ENCODE data around the gene BMPR1A.

The BMPR1A gene

DNA sequence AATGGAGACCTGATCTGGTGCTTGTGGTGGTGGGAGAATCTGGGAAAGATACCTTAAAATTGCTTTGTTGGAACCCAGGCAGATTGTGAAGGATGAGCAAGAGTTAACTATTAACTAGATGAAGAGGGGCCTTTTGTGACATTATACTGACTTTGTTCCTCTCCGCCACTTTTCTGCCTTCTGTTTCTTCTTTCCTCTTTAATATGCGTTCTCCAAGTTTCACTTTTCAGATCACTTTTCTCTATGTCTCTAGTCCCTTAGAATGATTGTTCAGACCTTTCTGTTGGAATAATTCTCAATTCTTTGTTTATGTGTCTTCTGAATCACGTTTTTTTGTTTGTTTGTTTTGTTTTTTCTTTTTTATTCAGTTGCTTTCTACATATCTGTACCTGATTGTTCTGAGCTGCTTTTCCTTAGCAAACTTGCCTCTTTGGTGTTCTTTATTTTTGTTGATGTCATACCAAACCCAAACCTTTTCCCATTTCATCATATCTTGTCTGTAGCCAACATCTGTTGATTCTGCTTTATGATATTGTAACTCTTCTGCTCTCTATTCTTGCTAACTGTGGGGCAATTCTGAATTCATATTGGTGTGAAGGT lies 2.8 kb downstream of the BMPR1A start:
- DNase-seq (ENCODE audit: low read depth in 3 of 3, low spot score in 1 of 3), result no peak

GRCh38 chr10:86763404-86763803 lies 7.0 kb downstream of the BMPR1A start:
- no peak for DNase-seq (ENCODE audit: low read depth in 3 of 3, low spot score in 1 of 3)

GRCh38 chr10:86765548-86765947 lies 9.1 kb downstream of the BMPR1A start:
- DNase-seq (ENCODE audit: low read depth in 3 of 3, low spot score in 1 of 3), result no peak

GRCh38 chr10:86768412-86769062 lies 12.1 kb downstream of the BMPR1A start:
- no peak for DNase-seq (ENCODE audit: low read depth in 3 of 3, low spot score in 1 of 3)

- no peak for DNase-seq (ENCODE audit: low read depth in 3 of 3, low spot score in 1 of 3)
Measured at GRCh38 chr10:86769991-86770390, 13.6 kb downstream of the BMPR1A start.

- DNase-seq (ENCODE audit: low read depth in 3 of 3, low spot score in 1 of 3), result no peak
Measured at GRCh38 chr10:86770412-86770960, 14.1 kb downstream of the BMPR1A start.

DNA sequence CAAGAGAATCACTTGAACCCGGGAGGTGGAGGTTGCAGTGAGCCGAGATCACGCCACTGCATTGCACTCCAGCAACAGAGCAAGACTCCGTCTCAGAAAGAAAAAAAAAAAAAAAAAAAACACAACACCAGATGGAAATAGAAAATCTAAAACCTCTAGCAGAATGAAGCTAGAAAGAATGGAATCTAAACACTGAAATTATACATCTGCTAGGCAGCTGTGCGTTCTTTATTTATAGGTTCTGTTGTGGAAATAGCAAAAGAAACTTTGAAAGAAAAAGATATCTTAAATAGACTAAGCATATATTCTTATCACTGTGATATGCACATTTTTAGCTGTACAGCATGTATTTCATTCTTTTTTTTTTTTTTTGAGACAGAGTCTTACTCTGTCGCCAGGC lies 17.1 kb downstream of the BMPR1A start:
- no peak for DNase-seq (ENCODE audit: low read depth in 3 of 3, low spot score in 1 of 3)

DNA sequence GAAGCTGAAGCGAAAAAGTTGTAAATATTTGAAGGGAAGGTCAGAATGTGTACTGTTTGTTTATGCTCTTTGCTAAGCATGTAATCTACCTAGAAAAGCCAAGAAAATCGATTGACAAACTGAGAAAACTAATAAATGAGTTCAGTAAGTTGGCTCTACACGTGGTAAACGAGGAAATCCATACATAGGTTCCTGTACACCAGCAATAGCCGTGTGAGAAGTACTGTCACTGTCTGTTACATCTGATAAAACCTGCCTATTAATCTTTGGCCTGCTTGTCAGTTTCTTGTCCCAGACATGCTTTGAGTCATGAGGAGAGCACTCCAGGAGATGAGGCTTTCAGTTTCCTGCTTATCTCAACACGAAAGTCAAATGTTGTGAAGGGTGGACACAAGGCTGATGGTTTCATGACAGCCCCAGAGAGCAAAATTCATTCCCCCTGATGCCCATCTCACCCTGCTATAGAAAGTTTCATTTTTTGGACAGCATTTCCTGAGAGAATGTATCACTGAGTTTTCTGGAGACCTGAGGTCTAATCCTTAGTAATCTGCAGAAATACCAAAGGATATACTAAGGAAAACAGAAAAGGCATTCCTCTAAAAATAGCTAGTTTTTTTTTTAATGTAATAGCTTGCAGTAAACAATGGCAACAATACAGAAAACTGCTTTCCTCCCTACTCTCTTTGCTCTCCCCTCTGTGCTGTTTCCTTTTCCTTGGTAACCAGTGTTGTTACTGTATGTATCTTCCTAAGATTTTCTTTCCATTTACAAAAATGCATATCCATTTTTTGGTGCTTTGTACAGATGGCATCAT lies 18.8 kb downstream of the BMPR1A start:
- no peak for DNase-seq (ENCODE audit: low read depth in 3 of 3, low spot score in 1 of 3)

DNA sequence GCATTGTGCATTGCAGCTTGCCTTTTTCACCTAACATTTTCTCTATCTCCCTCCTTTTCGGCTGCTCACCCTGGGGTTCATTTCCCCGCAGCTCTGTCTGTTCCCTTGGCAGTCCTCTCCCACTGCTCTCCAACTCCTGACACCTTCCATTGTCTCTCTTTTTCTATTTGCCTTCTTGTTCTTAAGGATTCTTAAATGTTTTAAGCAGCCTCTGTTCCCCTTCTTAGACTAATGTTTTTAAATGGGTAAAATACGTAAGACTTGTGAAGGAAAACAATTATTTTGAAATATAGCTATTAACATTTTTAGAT lies 19.4 kb downstream of the BMPR1A start:
- DNase-seq (ENCODE audit: low read depth in 3 of 3, low spot score in 1 of 3), result no peak

DNA sequence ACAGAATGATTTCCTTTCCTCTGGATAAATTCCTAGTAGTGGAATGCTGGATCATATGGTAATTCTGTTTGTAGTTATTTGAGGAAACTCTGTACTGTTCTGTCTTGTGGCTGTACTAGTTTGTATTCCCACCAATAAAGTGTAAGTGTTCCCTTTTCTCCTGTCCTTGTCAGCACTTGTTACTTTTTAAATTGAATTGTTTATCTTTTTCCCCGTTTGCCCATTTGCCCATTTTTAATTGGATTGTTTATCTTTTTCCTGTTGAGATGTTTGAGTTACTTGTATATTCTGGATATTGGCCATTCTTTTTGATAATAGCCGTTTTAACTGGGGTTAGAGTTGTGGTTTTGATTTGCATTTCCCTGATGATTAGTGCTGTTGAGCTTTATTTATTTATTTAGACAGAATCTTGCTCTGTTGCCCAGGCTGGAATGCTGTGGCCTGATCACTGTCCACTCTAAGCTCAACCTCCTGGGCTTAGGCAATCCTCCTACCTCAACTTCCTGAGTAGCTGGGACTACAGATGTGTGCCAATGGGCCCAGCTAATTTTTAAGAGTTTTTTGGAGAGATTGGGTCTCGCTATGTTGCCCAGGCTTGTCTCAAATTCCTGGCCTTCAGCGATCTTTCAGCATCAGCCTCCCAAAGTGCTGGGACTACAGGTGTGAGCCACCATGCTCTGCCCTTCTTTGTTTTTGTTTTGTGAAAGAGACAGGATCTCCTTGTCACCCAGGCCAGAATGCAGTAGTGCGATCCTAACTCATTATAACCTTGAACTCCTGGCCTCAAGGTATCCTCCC lies 23.0 kb downstream of the BMPR1A start:
- DNase-seq (ENCODE audit: low read depth in 3 of 3, low spot score in 1 of 3), result no peak

DNA sequence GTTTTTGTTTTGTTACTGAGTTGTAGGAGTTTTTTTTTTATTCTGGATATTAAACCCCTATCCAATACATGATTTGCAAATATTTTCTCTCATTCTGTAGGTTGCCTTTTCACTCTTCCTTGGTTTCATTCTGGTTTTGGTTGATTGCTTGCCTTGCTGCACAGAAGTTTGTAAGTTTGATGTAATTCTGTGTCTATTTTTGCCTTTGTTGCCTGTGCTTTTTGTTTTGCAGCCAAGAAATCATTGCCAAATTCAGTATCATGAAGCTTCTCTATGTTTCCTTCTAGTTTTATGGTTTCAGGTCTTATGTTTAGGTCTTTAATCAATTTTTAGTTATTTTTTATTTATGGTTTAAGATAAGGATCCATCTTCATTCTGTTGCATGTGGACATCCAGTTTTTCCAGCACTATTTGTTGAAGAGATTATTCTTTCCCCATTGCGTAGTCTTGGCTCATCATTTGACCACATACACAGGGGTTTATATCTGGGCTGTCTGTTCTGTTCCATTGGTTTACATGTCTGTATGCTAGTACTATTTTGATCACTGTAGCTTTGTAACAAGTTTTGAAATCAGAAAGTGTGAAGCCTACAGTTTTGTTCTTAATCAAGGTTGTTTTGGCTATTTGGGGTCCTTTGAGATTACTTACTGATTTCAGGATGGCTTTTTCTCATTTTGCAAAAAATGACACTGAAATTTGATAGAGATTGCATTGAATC lies 26.4 kb downstream of the BMPR1A start:
- no peak for DNase-seq (ENCODE audit: low read depth in 3 of 3, low spot score in 1 of 3)

DNA sequence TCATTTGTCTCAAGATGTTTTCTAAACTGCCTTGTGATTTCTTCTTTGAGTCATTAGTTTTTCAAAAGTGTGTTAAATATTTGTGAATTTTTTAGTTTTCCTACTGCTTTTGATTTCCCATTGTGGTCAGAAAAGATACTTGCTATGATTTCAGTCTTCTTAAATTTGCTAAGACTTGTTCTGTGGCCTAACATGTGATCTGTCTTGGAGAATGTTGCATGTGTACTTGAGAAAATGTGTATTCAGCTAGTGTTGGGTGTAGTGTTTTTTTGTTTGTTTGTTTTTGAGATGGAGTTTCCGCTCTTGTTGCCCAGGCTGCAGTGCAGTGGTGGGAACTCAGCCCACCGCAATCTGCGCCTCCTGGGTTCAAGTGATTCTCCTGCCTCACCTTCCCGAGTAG lies 28.6 kb downstream of the BMPR1A start:
- no peak for DNase-seq (ENCODE audit: low read depth in 3 of 3, low spot score in 1 of 3)

DNA sequence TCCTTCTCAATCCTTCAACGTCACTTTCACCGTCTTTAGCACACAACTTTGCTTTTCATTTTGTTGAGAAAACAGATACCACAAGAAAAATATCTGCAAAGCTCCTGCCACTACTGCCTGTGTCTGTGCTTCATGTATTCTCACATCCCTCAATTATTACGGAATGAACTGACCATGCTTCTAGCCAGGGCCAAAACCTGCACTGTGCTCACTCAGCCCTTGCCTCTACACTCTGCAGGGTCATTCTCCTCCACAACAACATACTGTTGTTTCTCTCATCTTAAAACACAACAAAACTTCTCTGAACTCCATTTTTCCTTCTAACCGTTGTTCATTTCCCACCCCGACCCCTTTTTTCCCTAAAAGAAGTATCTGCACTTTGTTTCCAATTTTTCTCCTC lies 29.5 kb downstream of the BMPR1A start:
- no peak for DNase-seq (ENCODE audit: low read depth in 3 of 3, low spot score in 1 of 3)

GRCh38 chr10:86786368-86786767 lies 29.9 kb downstream of the BMPR1A start:
- DNase-seq (ENCODE audit: low read depth in 3 of 3, low spot score in 1 of 3), result no peak

- DNase-seq (ENCODE audit: low read depth in 3 of 3, low spot score in 1 of 3), result no peak
Measured at GRCh38 chr10:86790394-86790793, 34.0 kb downstream of the BMPR1A start.

DNA sequence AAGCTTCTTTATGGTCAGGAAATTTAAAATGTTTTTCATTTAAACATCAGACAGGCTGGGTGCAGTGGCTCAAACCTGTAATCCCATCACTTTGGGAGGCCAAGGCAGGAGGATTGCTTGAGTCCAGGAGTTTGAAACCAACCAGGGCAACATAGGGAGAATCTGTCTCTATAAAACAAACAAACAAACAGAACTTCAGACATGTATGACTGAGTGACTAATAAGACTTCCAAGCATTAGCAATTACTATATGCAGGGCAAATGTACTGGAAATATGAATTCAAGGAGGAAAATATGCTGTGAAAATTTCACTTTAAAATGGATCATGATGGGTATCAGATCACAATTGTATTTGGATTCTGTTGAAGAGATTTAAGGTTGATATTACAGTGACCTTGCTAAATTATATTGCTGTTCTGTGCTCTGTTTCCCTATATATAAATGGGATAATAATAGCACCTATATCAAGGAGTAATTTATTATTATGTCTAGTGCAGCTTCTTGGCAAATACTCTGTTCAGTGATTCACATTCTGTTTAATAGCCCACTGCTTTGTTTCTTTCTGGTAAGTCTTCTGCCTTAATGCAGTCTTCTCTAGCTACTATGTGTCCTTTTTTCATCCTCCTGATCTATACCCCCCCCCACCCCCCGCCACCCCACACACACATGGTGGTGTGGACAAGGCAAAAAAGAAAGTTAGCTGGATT lies 36.2 kb downstream of the BMPR1A start:
- DNase-seq (ENCODE audit: low read depth in 3 of 3, low spot score in 1 of 3), result no peak

GRCh38 chr10:86793696-86794095 lies 37.3 kb downstream of the BMPR1A start:
- DNase-seq (ENCODE audit: low read depth in 3 of 3, low spot score in 1 of 3), result no peak

- no peak for DNase-seq (ENCODE audit: low read depth in 3 of 3, low spot score in 1 of 3)
Measured at GRCh38 chr10:86795353-86795752, 38.9 kb downstream of the BMPR1A start.

- no peak for DNase-seq (ENCODE audit: low read depth in 3 of 3, low spot score in 1 of 3)
Measured at GRCh38 chr10:86798025-86798424, 41.6 kb downstream of the BMPR1A start.

GRCh38 chr10:86798611-86799010 lies 42.2 kb downstream of the BMPR1A start:
- DNase-seq (ENCODE audit: low read depth in 3 of 3, low spot score in 1 of 3), result no peak
